ENCODE measurements around the gene NCKAP5.
"Not testable (repeated sequence)": the region's sequence is repeated elsewhere in the genome, so short reads cannot be mapped to it uniquely, and the experiment has no call there.

NCKAP5 gene

DNA sequence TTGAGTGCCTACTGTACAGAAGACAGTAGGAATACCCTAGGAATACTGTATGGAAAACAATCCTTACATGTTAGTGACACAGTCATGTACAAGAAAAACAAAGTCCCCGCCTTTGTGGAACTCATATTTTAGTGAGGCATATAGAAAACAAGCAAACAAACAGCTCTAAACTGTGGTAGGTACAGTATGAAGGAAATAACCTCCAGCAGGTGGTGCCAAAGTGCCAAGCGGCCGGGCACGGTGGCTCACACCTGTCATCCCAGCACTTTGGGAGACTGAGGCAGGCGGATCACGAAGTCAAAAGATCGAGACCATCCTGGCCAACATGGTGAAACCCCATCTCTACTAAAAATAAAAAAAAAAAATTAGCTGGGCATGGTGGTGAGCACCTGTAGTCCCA is 48.6 kb downstream of the NCKAP5 start:
- not testable (repeated sequence) for DNase-seq

DNA sequence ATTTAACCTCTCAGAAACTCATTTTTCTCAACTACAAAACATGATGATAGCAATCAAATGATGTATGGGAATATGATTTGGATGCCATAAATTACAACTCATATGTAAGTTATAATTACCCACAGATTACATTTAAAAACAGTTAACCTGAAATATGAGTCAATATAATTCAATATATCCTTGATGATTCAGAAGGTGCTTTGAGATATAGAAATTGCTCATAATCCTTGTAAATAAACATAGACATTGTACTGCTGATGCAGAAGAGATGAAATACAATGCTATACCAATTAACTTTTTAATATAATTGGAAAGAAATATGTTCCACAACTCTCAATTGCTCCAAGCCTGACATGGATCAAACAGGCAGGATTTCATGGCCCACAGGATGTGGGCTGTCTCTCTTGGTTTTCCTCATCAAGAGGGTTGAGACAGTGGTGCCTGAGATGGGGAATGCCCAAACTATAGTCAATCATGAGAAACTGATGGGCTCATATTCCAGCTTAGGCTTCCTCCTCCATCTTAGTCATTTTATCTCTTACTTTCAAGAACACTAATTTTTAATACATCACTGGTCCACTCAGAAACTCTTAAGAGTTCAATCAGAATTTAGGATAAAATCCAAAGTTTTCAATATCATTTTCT is 49.4 kb downstream of the NCKAP5 start:
- DNase-seq: no peak

DNA sequence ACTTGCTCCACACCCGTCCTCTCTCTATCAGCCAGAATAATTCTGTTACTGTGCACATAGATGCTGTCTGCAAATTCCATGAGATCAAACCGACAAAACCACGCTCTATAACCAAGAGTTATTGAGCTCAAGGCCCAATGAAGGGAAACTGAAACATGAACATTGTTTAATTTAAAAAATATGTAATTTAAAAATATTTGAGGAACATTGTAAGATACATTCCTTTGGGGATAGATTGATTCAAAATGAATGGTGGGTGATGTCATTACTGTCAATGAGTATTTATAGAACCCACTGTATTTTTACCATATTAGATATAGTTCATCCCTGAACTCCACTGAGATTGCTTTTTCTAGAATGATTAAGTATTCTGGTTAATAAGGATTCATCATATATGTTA is 50.4 kb downstream of the NCKAP5 start:
- no peak for DNase-seq

DNA sequence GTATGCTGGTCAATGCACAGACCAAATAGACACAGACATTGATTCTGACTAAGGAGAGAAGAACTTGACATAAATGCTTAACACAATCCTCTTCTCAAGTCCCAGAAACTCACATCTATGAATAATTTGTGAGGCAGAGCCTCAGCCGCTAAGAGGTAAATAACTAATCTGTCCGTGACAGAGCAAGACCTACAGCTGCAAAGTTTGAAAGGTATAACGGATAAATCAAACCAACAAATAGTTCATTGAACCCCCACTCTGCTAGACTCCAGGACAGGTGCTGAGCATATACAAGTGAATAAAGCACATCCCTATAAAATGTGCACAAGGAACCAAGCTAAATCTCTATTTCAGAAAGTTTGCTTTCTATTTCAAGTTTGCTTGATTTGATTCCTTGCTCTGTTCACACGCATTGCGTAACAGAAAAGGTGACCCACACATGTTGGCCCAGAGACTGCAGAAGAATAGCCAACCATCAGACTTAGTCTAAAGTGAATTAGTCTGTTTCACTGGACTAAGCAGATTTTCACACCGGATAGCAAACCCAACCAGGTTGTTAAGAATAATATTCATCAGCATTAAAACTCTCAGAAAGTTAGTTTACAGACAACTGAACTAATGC is 51.7 kb downstream of the NCKAP5 start:
- no peak for DNase-seq

DNA sequence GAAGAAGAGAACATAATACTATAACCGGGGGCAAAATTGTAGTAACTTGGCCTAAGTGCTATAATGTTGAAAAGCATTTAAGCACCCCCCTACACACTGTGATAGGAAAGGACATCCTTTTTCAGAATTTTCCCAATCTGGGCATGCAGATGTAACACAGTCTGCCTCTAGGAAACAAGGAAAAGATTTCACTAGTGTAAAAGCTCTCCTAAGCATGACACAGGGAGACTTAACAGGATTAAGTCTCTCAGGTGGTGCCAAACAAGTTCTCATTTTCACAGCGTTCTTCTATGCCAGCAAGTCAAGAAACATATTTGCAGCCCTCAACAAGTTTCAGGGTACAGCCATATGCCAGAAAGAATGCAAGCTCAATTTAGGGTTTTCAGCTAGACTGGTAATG is 53.0 kb downstream of the NCKAP5 start:
- no peak for DNase-seq

DNA sequence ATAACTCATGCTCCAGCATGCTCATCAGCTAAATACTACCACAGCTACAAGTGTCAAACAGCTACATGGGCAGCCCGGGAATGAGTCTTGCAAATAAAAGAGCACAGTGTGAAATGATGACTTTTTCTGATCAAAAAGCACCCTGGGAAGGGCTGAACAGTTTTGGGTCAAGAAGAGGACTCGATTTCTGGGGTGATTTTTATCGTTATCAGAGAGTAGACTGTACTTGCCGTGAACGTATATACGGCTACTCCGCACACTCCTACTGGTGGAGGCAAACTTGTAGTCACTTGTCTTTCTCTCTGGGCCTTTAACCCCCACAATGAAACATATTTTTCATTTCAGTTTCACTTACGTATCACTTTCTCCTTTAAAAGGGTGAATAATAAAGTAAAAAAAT is 54.4 kb downstream of the NCKAP5 start:
- DNase-seq: no peak

DNA sequence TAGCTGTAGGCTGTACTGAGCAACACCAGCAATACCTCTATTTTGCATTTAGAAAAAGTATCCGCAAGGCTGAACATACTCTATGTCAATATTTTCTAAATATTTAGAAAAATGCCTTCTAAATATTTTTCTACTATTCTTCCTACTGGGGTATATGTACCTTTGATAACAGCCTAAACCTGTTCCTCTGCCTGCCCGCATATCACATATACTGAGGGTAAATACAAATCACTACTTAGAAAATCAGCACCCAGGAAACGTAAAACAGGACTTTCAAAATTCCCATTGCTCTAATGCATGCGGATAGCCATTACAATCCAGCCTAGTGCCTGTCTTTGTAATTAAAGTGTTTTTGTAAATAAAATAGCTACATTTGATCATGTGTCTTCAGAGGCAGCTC is 56.1 kb downstream of the NCKAP5 start:
- DNase-seq: no peak

DNA sequence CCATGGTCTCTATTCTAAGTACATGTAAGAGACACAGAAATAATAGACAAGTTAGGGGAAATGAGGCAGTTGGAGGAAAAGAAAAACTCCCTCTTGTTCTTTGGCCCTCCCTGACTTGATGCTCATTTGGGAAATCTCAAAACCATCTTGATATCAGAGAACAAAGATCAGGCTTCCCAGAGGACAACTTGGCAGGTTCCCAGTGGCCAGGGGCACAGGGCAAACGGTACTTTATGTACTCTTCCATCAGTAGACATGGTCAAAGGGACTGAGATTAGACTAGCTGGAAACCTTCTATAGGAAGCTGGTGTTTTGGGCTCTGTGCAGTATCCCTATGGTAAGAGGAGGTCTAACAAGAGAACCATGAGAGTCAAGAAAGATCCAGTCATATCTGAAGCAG is 56.6 kb downstream of the NCKAP5 start:
- DNase-seq: no peak

DNA sequence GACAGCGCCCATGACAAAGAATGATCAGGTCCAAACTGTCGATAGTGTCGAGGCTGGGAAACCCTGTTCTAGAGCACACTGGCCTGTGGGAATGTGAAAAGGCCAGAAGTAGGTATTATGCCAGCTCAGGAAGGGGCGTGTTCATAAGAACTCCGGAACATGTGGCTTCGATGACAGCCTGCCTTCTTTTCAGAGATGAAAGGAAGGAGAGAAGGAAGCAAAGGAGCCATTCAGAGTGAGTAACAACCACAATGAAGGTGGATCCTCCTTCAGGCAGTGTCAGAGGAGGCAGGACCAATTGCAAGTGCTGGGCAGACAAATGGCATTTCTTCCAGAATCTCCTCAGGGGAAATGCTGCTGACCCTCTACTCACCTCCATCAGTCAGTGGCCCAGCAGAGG is 58.5 kb downstream of the NCKAP5 start:
- no peak for DNase-seq

DNA sequence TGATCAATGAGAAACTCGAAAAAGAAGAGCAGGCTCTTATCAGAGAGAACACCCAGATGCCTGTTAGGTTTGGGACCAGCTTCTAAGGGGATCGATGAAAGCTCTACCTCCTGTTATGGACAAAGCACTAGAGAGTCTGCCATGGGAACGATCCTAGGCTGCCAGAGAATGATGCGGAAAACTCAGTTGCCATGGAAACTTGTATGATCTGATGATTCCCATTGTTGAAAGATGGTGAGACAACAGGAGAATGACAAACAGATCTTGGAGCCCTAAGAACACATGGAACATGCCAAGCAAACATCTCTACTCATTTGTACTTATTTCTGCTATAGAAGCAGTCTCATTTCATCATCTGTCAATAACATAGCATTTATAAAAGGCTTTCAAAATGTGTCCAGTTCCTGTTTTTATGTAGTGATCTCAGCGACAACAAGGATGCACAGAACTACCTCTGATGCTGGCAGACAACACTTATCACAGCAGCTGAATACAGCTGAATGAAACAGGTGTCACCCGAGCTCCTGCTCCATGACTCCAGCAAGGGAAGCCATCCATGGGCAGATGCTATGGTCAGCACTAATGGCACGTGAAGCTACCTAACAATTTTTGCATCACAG is 59.6 kb downstream of the NCKAP5 start:
- DNase-seq: no peak

DNA sequence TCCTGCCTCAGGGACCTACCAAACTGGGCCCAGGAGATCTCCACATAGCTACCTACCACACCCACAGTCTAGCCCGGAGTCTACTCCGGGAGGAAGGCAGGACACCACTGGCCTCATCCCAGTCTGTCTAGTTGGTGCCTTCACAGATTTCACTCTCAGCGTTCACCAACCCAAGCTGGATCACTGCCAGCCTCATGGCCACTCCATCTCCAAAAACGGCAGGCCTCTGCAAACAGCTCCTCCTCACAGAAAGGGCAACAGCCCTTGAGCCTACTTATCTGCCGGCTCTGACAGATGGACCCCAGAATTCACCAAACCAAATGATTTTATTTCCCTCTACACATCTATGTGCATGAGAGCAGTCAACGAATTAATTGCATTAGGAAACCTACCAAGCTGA is 61.3 kb downstream of the NCKAP5 start:
- no peak for DNase-seq

DNA sequence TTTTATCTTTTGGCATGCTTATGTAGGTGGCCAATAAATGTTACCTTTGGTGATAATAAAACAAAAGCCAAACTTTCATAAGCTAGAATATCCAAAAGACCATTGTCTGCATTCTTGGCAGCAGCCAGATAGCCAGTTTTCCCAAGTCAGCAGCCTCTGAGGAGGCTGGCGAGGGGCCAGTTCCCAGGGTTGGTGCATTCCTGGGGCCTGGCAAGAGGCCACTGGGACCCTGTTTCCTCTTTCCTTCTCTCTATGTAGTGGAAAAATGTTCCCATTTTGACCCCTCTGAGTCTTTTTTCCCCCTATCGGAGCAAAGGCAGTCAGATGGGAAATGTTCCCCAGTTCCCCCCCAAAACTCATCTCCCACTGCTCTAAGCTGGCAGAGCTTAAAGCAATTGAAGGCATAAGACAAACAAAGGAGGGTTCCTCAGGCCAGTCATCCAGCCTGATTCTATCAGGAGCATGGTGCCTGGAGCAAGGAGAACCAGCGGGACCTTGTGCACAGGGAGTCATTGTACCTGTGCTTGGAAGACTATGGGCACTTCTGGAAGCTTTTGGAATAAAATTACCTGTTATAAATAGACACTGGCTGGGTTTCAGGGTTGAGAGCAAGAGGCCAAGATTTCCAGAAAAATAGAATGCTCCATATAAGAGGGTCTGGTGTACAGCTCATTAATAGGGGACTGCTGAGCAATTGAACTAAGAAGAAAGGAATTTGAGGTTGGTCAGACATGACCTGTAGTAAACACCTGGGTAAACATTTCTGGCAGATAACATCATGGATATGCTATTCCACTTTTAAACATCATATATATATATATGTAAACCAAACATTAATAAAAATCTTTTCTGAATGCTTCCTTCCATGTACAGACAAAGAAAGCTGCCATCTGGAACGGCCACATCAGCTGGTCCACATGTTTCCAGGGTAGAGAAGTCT is 63.4 kb downstream of the NCKAP5 start:
- no peak for DNase-seq

DNA sequence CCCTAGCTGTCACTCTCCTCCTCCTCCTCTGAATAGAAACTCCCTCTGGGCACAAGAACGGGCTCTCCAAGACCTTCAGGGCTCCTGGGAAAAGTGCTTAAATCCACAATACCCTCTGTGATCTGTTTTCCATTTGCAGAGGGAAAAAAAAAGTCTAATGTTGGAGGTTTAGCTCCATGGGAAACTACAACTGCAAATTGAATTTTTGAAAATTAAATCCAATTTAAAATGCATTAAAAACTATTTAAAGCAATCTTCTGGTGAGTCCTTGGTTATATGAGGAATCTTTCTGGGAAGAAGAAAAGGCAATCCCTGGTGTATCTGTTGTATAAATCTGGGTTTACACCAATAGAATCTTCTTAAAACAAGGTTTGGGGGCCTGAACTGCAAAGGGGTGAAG is 64.3 kb downstream of the NCKAP5 start:
- DNase-seq: no peak

DNA sequence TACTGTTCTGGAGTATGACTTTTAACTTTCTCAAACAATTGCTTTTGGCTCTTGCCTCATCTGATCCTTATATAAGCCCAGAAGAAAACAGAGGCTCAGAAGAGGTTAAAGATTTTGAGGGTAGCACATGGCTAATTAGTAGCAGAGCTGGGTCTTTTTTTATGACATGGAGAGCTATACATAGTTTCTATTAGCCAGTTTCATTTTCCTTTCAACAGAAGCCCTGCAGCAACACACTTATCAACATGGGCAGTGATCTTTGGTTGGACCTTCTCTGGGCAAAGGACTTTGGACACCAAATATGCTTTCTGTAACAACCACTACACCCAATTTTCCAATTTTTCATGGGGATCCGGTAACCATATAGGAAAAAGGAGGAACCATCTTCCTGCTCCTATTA is 64.9 kb downstream of the NCKAP5 start:
- no peak for DNase-seq

DNA sequence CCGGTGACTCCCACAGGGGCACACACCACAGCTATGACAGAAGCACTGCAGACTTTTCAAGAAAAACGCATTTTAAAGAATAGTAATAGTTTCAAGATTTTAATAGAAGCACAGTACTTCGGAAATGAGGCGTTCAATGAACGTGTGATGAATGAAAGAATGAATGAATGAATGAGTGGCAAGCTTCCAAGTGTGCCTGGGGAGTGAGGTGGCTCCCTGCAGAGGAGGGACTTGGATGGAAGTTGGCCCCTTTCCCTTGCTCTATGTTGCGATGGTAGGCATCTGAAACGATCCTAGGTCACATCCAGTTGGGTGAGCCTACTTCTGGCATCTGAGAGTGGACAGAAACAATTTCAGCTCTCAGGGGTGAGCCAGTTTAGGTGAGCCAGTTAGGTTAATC is 65.6 kb downstream of the NCKAP5 start:
- no peak for DNase-seq

DNA sequence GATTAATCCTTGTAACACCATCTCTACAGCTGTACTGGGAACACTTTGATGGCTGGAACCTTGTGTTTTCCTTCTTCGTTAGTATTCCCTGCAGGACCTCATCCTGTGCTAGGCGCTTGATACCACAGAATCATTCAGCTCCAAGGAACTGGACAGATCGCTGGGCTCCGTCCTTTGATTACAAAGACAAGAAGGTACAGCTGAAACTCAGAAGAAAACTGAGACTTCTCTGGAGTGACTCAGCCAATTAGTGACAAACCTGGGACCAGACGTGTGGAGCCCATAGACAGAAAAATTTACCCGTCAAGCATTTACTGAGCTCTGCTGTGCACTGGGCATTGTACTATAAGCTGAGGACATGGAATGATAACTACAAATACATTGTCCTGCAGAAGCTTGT is 67.3 kb downstream of the NCKAP5 start:
- no peak for DNase-seq

DNA sequence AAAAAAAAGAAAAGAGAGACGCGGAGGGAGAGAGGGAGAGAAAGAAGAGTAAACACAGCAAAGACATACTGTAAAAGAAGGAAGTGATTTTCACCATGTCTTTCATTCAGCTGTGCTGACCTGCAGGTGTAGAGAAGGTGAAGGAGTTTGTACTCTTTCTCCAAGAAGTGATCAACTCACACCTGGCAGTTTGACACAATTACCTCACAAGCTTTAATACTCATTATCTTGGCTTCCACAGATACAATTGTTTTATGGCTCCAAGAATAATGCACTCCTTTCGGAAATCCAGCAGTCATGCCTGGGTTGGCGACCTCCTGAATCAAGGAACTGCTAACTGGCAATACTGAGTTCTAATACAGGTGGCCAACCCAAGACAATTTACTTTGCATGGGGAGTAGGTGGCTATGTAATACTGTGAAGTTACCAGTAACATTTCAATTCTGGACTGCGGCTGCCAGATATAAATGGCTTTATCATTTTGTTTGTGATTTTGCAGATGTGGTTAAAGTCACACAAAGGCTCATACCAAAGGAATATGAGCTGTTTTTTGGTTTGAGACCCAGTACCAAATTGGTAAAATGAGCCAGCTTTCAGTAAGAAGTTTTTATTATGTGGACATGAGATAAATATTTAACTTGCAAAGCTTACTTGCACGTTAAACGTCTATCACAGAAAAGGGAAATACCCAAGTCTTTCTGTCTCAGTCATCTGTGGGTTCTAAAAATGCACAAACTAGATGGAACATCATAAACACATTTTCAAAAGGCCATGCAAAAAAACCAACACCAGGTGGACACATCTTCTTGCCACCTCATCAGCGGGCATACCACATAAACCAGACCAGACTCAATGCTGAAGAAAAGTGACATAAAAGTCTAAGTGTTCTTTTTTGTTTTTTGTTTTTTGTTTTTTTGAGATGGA is 69.3 kb downstream of the NCKAP5 start:
- no peak for DNase-seq

DNA sequence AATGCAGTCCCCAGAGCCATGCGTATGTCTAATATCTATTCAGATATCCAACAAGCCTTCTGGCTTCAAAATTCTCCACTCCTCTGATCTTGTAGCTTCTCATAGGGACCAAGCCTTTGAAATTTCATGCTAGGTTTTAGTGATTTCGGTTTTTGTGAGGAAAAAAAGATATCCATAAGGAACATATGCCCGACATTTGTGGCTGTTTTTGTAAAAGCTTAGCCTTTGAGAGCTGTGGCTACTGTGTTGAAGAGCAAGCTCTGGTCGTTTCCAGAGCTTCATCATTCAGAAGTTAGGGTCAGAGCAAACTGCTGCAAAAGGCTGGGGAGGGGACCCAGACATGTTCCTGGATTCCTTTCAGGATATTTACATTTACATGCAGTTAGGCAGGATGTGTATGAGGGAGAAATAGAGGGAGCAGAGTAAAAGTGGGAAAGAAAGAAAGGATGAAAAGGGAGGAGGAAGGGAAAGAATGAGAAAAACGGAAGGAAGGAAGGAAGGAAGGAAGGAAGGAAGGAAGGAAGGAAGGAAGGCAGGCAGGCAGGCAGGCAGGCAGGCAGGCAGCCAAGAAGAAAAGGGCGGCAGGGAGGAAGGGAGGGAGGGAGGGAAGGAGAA is 70.2 kb downstream of the NCKAP5 start:
- DNase-seq: no peak

DNA sequence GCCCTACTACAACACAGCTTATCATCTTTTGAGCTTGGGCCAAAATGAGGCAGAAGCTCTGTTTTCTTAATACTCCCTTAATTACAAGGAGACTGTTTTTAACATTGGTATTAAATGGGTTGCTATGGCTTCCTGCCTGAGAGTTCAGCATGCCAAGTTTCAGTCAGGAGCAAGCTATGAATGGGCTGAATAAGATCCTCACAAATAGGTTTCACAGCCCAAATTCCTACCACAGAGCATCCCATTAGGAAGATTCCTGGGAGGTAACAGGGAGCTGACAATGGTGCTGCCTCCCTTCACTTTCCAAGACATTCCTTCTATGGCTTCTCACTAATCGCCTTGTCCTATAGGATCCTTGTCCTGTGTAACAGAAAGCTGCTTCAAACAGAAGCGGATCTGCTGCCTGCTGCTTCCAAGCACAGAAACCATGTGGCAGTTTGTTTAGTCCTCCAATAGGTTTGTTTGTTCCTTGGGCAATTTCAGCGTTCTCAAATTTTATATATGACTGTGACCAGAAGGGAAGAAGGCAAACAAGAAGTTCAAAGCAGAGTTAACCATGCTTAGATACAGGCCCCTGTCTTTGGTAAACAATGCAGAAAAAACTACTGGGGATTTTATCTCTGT is 70.9 kb downstream of the NCKAP5 start:
- DNase-seq: no peak

DNA sequence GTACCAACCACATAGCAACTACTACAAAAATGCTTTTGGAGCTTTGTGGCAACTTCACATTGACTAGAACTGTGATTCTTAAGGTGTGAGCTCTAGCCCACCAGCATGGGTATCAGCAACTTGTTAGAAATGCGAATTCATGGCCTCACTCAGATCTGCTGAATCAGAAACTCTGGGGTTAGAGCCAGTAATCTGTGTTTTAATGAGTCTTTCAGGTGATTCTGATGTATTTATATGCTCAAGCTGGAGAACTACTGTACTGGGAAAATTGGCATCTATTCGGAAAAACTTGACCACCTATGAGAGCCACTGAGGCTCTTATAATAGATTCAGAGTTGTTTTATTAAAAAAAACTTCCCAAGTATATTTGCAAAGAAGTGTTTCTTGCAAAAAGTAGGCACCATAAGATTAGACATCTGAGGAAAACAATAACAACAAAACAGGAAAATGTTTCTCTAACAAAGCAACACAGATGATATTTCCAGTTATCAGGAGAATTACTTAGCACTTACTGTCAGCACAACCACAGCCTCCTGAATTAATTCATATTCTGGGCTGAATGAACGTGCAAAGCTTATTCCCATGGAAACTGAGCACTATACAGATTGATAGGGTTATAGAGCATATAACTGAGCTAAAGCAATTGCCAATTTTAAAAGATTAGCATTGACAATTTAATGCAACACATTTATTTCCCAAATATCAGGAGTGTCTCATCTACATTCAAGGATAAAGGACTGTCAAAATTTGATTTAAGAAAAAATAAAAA is 71.6 kb downstream of the NCKAP5 start:
- no peak for DNase-seq

DNA sequence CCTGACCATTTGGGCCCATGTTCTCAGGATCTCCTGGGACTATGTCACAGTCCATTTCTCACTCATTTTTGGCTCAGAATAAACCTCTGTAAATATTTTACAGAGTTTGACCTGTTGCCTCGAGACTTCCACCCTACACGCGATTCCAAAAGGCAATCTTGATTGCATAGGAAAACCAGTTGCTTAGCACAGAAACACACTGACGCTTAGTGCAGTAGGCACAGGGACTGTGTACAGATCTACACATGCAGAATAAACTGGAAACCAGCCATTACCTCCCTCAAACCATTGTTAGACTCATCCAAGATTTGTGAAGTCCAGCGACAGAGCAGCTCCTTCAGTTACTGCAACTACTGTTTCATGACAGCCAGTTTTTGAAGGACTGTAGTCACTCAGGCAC is 73.0 kb downstream of the NCKAP5 start:
- no peak for DNase-seq

Data from HCEC 1CT (cell line).